CD4-positive, alpha-beta T cell treated with Interleukin-17A for 4 hours (primary cell): ENCODE data around the gene THEM4.

Experiments
- DNase-seq: peaks from one replicate; pipeline ENCODE4 v3.0.0-alpha.2; 2020; ENCODE audit warnings: mixed read lengths

Gene THEM4

DNA sequence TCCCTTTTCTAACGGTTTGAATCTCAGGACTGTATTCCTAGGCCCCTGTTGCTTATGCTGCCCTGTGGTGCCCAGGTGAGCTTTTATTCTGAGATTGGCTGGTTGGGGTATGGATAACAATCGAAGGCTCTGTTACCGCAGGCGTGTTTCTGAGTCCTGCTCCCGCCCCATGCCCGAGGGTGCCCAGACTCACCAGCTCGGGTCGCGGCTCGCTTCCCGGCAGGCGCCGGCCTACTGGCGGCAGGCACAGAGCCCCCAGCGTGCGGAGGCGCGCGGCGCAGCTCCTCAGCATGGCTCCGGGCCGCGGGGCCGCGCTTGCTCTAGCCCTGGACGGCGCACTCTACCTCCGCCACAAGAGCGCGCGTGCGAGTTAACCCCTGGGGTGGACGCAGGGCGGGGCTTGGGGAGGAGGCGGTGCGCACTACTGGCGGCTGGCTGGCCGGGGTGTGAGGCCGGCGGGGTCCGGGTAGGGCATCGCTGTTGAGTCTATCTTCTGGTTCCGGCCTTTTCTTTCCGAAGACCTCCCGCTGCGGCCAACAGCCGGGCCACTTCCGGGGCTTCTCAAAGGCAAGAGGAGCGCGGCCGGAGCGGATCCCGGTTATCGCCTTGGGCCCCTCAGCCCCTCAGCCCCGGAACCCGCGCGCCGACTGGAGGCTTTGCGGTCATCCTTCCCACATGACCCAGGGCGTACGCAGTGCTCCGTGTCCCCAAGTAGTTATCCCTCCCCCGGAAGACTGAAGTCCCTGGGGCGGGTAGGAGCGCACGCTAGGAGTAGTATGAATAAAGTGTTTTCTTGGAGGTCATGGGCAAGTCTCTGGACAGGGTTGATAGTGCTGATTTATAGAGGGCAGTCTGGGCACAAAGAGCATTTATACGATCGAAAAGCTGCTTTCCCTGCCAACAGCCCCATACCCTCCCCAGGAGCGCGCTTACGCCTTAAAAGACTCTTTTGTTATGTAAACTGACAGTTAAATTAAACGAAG lies at the start of gene THEM4:
Gene THEM4, minus strand, starts transcription at position 345 of the 983 bp plus-strand sequence. Its CDS starts 53 bp downstream, at position 292.
- peak; percentile 94 for DNase-seq

GRCh38 chr1:151958959-151959358 lies 49.6 kb upstream of the THEM4 start:
- DNase-seq: no peak

GRCh38 chr1:151956957-151957497 lies 47.7 kb upstream of the THEM4 start:
- no peak for DNase-seq

DNA sequence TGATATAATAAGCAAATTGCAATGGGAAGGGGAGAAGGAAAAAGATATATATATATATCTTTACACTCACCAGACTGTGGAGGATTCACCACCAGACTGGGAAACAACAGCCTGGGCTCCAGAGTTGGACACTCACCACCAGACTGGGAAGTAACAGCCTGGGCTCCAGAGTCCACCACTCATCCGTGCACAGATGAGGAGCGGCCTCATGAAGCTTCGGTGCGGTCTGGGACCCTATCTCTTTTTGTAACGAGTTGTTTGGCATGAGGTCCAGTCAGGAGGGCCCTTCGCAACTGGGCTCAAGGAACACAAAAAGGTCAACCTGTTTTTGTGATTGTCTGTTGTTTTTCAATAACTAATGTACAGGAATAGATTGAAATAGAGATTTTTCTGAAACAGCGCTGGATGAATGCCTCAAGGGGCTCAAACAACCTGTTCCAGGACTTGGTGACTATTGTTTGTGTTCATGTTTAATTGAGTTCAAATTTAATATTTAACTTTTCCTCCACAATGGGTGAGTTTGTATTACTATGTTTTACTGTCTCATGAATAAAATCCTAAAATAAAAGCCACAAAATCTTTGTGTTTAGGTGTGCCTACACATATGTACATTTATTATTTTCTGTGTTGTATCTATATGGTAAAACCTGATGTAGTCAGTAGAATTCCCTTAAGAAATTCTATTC lies 44.2 kb upstream of the THEM4 start:
- no peak for DNase-seq

DNA sequence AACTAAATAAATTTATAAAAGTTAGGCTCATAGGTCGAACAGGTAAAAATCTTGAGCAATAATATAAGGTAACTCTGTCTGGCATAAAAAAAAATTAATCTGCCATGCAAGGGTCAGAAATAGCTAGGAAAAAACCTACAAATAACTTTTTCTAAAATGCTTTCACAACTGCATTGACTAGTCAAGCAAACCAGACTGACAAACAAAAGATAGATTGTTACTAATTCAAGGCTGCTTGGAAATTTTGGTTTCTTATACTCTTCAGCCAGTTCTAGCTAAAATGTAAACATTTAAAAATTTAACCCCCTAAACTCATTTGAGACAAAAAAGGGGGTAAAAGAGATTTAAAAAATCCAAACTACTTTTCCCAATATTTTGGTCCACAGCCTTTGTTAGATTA lies 43.5 kb upstream of the THEM4 start:
- DNase-seq: no peak

GRCh38 chr1:151949371-151950193 lies 40.3 kb upstream of the THEM4 start:
- no peak for DNase-seq

GRCh38 chr1:151948506-151948905 lies 39.2 kb upstream of the THEM4 start:
- DNase-seq: no peak

GRCh38 chr1:151947140-151947539 lies 37.8 kb upstream of the THEM4 start:
- DNase-seq: no peak

- DNase-seq: peak; percentile 79
Measured at GRCh38 chr1:151945725-151946722, 36.7 kb upstream of the THEM4 start.

DNA sequence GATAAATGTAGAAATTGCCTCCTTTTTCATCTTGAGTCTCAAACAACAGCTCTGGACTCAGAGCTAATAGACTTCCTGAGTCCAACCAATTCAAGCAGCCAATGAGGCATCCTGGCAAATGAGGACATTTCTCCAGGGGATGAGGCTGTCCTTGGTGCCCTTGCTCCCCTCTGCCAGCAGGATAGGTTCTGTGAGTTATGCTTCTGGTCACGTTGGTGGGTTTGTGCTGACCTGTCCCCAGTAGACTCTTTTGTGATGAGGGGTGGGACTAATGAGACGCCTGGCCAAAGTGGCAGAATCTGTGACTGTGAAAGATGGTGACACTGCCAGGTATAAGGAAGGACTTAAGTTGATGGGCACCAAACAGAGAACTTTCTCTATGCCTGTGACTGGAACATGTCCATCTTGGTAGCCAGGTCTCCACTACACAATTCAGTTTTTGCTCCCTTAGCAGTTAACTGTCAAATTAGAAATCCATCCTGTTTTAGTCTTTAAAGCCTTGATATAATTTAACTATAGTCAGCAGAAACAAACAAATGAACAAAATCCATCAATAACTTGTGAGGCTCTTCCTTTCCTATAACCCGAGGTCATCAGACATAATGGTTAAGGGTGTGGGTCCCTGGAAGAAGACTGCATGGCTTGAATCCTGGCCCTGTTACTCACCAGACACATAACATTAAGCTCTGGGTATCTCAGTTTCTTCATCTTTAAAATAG lies 35.7 kb upstream of the THEM4 start:
- DNase-seq: no peak

GRCh38 chr1:151944126-151944856 lies 35.0 kb upstream of the THEM4 start:
- DNase-seq: no peak

- DNase-seq: no peak
Measured at GRCh38 chr1:151943591-151943990, 34.3 kb upstream of the THEM4 start.

DNA sequence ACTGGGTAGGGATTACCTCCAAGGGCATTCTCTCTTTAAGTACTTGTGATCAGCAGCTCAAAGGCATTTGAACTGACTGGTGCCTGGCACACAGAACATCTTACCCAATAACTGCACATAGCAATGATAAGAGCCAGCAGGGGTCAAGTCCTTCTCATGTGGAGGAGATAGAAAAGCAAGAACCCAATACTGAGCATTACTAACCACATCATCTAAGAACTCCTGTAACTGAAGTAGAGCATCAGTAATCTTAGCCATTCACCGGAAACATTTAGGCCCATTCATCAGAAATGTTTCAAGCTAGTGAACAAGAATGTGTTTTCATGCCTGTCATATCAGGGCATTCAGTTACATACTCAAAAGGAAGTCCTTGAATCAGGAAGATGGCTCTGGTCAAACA lies 33.6 kb upstream of the THEM4 start:
- no peak for DNase-seq

GRCh38 chr1:151940541-151940940 lies 31.2 kb upstream of the THEM4 start:
- DNase-seq: no peak

DNA sequence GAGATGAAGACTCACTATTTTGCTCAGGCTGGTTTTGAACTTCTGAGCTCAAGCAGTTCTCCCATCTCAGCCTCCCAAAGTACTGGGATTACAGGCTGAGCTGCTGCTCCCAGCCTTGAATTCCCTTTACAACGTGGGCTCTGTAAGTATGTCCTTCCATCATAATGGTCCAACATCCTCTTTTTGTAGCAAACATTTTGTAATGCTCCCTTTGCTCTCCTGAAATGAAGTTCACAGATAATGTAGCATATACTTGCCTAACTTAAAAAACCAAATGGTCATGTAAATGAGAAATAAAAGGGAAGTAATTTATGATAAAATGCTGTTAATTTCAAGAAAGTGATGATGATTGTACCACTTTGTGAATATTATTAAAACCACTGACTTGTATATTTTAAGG lies 30.5 kb upstream of the THEM4 start:
- no peak for DNase-seq

DNA sequence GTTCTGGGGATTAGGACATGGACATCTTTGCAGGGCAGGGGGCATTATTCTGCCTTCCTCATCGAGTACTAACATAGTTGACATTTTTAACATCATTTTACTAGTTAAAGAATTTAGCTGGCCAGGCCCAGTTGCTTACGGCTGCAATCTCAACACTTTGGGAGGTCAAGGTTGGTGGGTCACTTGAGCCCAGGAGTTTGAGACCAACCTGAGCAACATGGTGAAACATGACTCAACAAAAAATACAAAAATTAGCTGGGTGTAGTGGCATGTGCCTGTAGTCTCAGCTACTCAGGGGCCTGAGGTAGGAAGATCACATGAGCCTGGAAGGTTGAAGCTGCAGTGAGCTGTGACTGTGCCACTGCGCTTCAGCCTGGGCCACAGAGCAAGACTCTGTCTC lies 29.8 kb upstream of the THEM4 start:
- DNase-seq: no peak

- no peak for DNase-seq
Measured at GRCh38 chr1:151936653-151937052, 27.3 kb upstream of the THEM4 start.

DNA sequence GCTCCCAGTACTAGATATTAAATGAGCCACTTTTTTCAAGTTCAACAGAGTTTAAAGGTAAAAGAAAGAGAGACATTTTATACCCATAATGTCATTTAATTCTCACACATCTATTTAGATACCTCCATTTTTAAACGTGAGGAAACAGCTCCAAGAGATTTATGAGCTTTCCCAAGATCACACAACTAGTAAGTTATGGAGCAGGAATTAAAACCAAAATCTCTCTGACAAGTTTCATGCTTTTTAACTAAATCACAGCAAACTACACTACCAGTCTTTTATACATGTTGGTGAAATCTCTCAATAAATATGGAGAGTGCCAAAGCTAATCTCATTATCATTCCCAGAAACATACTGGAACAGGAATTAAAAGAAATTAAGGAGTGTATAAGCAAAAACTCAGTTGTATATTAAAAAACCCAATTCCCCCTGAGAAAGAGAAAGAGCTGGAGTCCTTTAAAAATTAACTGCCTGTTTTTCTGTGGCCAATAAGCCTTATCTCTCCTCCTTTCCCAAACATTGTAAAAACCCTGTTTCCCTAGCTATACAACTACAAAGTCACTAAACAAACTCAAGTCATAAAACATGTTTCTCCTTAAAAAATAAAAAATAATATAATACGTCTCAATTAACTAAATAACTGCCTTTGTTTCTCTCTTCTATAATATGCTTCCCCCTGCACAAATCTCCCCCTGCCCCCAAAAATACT lies 26.7 kb upstream of the THEM4 start:
- no peak for DNase-seq

GRCh38 chr1:151935154-151935553 lies 25.8 kb upstream of the THEM4 start:
- DNase-seq: no peak
